Measurements from ENCODE around the gene ATP8A2. TPM values are rescaled to one million over a fixed set of nuclear protein-coding genes. Genes with fewer than 3 reads are reported as not detected.

Gene ATP8A2
- polyA plus RNA-seq, 3 donors, result not detected

DNA sequence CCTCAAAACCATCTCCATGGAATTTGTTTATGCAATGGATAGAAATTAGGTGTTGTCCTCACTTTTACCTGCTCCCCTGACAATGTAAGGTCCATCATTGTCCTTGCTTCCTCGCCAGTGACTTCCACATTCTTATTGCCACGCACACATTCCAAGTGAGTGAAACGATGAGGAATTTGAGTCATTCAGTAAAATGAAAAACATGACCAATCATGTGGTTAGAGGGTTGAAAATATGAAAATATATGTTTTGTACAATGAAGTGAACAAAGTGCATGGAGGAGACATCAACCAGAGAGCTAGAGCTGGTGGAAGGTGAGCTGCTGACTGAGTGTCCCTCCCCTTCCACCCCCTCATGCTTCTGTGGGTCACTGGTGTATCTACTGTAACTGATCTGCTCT is 91.7 kb downstream of the ATP8A2 start:
- H2AFZ ChIP-seq (ENCODE audit: insufficient read depth, low read depth, low read length, poor library complexity, severe bottlenecking), result no peak overlapping the region
- no peak overlapping the region for H3K9ac ChIP-seq (ENCODE audit: insufficient read depth, low read length, poor library complexity, severe bottlenecking)
- no peaks in the 10 kb centered on the region for H3K36me3 ChIP-seq (replicated peaks in 1 of 2; ENCODE audit: control insufficient read depth in 1 of 2, insufficient read depth in 2 of 2, low read length in 2 of 2)
- H3K4me1 ChIP-seq (ENCODE audit: control insufficient read depth in 1 of 2, insufficient read depth in 2 of 2, low read length in 2 of 2), result no peaks in the 10 kb centered on the region
- H4K20me1 ChIP-seq (ENCODE audit: insufficient read depth, low read length), result no peaks in the 10 kb centered on the region
- H3K4me2 ChIP-seq (replicated peaks; ENCODE audit: extremely low read depth, low read length, poor library complexity, severe bottlenecking), result no peak overlapping the region
- H3K27me3 ChIP-seq (ENCODE audit: control insufficient read depth in 2 of 2, insufficient read depth in 2 of 2, low read length in 2 of 2), result peaks cover 6 to 13% of the 10 kb centered on the region in 2 donors
- no peaks in the 10 kb centered on the region for H3K4me1 Mint-ChIP-seq
- DNase-seq, result no peak
- peaks cover 0 to 1% of the 10 kb centered on the region in 2 donors for H3K36me3 Mint-ChIP-seq
- TF ChIP-seq, protein P1, sequence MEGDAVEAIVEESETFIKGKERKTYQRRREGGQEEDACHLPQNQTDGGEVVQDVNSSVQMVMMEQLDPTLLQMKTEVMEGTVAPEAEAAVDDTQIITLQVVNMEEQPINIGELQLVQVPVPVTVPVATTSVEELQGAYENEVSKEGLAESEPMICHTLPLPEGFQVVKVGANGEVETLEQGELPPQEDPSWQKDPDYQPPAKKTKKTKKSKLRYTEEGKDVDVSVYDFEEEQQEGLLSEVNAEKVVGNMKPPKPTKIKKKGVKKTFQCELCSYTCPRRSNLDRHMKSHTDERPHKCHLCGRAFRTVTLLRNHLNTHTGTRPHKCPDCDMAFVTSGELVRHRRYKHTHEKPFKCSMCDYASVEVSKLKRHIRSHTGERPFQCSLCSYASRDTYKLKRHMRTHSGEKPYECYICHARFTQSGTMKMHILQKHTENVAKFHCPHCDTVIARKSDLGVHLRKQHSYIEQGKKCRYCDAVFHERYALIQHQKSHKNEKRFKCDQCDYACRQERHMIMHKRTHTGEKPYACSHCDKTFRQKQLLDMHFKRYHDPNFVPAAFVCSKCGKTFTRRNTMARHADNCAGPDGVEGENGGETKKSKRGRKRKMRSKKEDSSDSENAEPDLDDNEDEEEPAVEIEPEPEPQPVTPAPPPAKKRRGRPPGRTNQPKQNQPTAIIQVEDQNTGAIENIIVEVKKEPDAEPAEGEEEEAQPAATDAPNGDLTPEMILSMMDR (IDR thresholded peaks at IDR 0.05), result no peak
- peaks cover 6 to 7% of the 10 kb centered on the region in 2 donors for H3K9me3 ChIP-seq (replicated peaks in 1 of 2; ENCODE audit: control insufficient read depth in 1 of 2, insufficient read depth in 1 of 2, low read length in 2 of 2)
- no peak overlapping the region for H3K4me3 ChIP-seq (replicated peaks in 1 of 3; ENCODE audit: low read depth in 2 of 3, low read length in 3 of 3)
- intact Hi-C loops (cut with micrococcal nuclease), result no loop called here
- H3K79me2 ChIP-seq (ENCODE audit: insufficient read depth, low read length), result no peaks in the 10 kb centered on the region
- peak overlapping the region in 1 of 2 donors; percentile 32 for H3K4me3 Mint-ChIP-seq
- peaks cover 12 to 27% (median 25%) of the 10 kb centered on the region in 3 donors for H3K27me3 Mint-ChIP-seq (ENCODE audit: low read depth in 3 of 3)
- H3K9me3 Mint-ChIP-seq, result peaks cover 3 to 19% (median 14%) of the 10 kb centered on the region in 7 donors
- WGBS (ENCODE audit: insufficient coverage), result no CpG with 5 or more reads among the region's 3 CpGs
- H3K27ac Mint-ChIP-seq, result no peak overlapping the region
- no peak overlapping the region for H3K27ac ChIP-seq (ENCODE audit: low read depth in 1 of 2, low read length in 2 of 2)

- WGBS (ENCODE audit: insufficient coverage), result 76% methylated on average over 4 of the region's 4 CpGs
- Histone ChIP-seq H3K36me3 (replicated peaks in 1 of 2; ENCODE audit: control insufficient read depth in 1 of 2, insufficient read depth in 2 of 2, low read length in 2 of 2) (no peaks in the 10 kb centered on the region), H2AFZ (ENCODE audit: insufficient read depth, low read depth, low read length, poor library complexity, severe bottlenecking) (no peak overlapping the region), H4K20me1 (ENCODE audit: insufficient read depth, low read length) (no peaks in the 10 kb centered on the region), H3K4me2 (replicated peaks; ENCODE audit: extremely low read depth, low read length, poor library complexity, severe bottlenecking) (no peak overlapping the region), H3K9ac (ENCODE audit: insufficient read depth, low read length, poor library complexity, severe bottlenecking) (no peak overlapping the region), H3K27me3 (ENCODE audit: control insufficient read depth in 2 of 2, insufficient read depth in 2 of 2, low read length in 2 of 2) (peaks cover 22 to 36% of the 10 kb centered on the region in 2 donors), H3K27ac (ENCODE audit: low read depth in 1 of 2, low read length in 2 of 2) (no peak overlapping the region), H3K9me3 (replicated peaks in 1 of 2; ENCODE audit: control insufficient read depth in 1 of 2, insufficient read depth in 1 of 2, low read length in 2 of 2) (peaks cover 10 to 11% of the 10 kb centered on the region in 2 donors), H3K4me3 (replicated peaks in 1 of 3; ENCODE audit: low read depth in 2 of 3, low read length in 3 of 3) (no peak overlapping the region), H3K4me1 (ENCODE audit: control insufficient read depth in 1 of 2, insufficient read depth in 2 of 2, low read length in 2 of 2) (no peaks in the 10 kb centered on the region), H3K79me2 (ENCODE audit: insufficient read depth, low read length) (no peaks in the 10 kb centered on the region)
- peaks cover 5 to 28% (median 17%) of the 10 kb centered on the region in 7 donors for H3K9me3 Mint-ChIP-seq
- peaks cover 0 to 4% of the 10 kb centered on the region in 2 donors for H3K36me3 Mint-ChIP-seq
- no peak for DNase-seq
- H3K27me3 Mint-ChIP-seq (ENCODE audit: low read depth in 3 of 3), result peaks cover 35 to 53% (median 49%) of the 10 kb centered on the region in 3 donors
- no peak overlapping the region for H3K27ac Mint-ChIP-seq
- intact Hi-C loops (cut with micrococcal nuclease), result no loop called here
- TF ChIP-seq, protein P1 (IDR thresholded peaks at IDR 0.05), result no peak
- no peak overlapping the region for H3K4me3 Mint-ChIP-seq
- peaks cover 2% of the 10 kb centered on the region for H3K4me1 Mint-ChIP-seq
These were observed 95.1 kb downstream of the ATP8A2 start for GRCh38 chr13:25466880-25467279.

Data from CD14-positive monocyte (primary cell).